ENCODE results near the gene AXIN1.

The AXIN1 gene

GRCh38 chr16:297832-298231, 54.7 kb downstream of the AXIN1 start:
- no peak for DNase-seq

DNA sequence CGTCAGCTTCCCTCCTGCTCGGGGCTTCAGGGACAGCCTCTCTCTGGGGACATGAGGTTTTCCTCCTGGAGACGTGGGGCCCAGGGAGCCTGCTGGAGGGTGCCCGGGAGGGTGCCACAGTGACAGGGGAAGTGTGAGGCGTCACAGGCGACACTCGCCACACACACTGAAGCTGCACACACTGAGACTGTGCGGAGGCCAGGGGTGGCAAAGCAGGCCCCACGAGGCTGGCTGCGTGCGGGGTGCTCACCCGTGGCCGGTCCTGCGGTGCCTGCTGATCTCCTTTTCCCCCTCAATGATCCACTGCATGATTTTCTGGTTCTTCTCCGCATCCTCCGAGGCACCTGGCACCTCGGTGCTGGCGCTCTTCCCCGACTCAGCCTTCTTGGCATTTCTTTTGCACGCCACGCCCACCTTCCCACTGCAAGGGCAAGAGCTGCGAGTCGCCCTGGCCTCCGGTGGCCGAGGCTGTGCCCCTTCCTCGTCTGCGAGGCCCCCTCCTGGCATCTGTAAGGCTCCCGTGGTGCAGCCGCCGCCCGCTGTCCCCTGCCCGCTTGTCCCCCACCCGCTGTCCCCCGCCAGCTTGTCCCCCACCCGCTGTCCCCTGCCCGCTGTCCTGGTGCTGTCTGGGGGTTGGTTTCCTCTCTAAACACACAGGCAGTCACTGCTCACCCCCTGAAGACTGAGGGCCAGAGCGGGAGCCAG, 55.6 kb downstream of the AXIN1 start:
- DNase-seq = no peak

DNA sequence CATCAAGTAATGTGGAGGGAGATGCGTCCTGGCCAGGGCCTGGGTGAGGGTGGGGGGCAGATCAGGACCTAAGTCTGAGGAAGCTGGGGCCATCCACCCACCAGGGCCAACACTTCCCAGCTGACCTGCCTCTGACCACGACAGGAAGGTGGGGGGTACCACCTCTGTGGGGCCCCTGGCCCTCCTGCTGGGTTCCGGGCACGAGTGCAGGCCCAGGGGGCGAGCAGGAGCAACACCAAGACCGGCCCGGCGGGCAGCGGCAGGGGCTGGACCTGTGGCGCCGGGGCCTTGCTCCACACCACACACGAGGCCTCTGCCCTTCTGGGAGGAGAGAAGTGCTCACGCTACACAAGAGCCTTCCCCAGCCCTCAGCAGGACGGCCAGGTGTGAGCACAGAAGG, 56.2 kb downstream of the AXIN1 start:
- no peak for DNase-seq

GRCh38 chr16:293043-293775, 59.3 kb downstream of the AXIN1 start:
- DNase-seq = no peak

DNA sequence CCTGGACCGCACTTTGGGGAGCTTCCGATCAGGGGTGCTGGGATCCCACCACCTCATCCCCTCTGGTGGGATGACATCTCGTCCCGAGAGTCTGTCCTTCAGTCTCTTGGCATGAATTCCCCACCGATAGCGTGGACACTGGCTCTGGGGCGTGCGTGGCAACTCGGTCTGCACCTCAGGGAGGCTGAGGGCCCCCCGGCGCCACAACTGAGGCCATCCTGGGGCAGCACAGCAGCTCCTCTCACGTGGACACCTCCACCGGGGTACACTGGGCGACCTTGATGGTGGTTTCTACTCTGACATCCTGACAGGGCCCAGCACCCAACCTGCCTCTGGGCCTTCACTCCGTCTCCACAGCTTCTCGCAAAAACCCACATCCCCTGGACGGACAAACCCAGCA, 61.0 kb downstream of the AXIN1 start:
- DNase-seq = no peak

GRCh38 chr16:290681-291405, 61.7 kb downstream of the AXIN1 start:
- DNase-seq = no peak

GRCh38 chr16:290015-290680, 62.4 kb downstream of the AXIN1 start:
- DNase-seq = no peak

GRCh38 chr16:289395-289997, 63.0 kb downstream of the AXIN1 start:
- no peak for DNase-seq

- no peak for DNase-seq
These were observed 64.3 kb downstream of the AXIN1 start for GRCh38 chr16:287981-288920.

DNA sequence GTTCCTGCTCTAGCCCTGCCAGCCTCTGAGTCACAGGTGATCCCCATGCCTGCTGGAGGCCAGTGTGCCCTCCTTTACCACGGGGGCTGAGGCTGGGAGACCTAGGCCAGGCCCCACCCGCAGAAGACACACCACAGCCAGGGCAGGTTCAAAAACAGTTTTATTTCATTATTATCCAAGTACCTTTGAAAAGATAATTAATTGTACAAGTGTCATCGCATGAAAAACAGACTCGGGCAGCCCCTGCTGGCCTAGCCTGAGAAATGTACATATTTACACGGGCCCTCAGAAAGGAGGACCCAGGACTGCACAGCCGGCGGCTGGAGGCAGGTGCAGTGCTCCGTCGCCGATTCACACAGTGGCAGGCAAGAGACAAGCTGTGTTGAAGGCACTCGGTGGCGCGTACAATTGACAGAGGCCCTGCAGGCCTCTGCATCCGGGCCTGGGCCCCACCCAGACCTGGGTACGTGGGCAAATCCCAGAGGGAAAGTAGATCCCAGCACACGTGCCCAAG, 65.2 kb downstream of the AXIN1 start:
- DNase-seq = peak; percentile 38

GRCh38 chr16:286491-287297, 65.8 kb downstream of the AXIN1 start:
- no peak for DNase-seq

GRCh38 chr16:285146-286055, 67.1 kb downstream of the AXIN1 start:
- DNase-seq = no peak

DNA sequence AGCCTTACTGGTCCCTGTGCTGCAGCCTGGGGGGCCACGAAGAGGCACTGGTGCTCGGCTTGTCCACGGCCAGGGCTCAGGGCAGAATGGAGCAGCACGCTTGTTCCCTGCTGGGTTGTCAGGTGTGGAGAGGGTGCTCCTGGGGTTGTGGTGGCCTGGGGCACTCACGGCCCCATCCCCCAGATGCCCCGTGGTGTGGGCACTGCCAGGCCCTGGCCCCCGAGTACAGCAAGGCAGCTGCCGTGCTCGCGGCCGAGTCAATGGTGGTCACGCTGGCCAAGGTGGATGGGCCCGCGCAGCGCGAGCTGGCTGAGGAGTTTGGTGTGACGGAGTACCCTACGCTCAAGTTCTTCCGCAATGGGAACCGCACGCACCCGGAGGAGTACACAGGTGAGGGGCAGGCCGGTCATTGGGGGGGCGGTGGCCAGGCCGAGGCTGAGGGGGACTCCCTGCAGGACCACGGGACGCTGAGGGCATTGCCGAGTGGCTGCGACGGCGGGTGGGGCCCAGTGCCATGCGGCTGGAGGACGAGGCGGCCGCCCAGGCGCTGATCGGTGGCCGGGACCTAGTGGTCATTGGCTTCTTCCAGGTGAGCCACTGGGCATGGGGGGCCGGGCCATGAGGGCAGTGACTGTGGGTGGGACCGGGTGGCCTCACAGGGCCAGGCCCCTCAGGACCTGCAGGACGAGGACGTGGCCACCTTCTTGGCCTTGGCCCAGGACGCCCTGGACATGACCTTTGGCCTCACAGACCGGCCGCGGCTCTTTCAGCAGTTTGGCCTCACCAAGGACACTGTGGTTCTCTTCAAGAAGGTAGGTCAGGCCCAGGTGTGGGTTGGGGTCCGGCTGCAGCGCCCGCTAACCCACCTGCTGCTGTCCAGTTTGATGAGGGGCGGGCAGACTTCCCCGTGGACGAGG, 68.1 kb downstream of the AXIN1 start:
- no peak for DNase-seq

DNA sequence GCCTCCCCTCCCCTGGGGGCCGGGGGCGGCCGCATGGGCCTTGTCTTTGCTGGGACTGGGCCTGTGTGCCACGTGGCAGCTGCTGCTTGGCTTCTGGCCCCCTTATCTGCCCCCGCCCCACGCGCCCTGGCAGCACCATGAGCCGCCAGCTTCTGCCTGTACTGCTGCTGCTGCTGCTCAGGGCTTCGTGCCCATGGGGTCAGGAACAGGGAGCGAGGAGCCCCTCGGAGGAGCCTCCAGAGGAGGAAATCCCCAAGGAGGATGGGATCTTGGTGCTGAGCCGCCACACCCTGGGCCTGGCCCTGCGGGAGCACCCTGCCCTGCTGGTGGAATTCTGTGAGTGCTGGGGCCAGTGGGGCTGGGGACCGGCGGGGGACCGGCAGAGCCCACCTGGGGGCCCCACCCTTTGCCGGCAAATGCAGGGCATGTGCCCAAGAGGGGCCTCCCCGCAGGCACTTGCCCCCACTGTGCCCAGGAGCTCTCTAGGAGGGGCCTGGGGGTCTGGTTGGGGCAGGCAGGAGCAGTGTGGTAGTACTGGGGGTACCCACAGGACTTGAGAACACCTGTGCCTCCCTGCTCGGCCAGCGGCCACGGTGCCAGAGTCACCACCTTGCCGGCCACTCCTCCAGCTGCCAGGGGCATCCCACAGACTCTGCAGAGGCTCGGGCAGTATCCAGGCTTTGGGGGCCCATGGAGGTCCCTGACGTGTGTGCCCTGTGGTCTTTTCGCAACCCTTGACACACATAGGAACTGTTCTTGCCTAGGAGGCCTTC, 69.3 kb downstream of the AXIN1 start, which contains the start of gene PDIA2:
Gene PDIA2 (plus strand): TSS at position 132 of the 773 bp plus-strand sequence. CDS start 6 bp downstream, at position 138.
- no peak for DNase-seq

- DNase-seq = no peak
These were observed 70.0 kb downstream of the AXIN1 start for GRCh38 chr16:282491-282890.

GRCh38 chr16:281660-282255, 70.8 kb downstream of the AXIN1 start:
- no peak for DNase-seq

Measured in NCI-H1105 treated with DMSO at 0.1 percent for 48 hours (cell line).